GM12874 (cell line): ENCODE results near the gene MTG1.

Experiments
- TF ChIP-seq, protein P1 (sequence below): IDR thresholded peaks from 2 replicates; pipeline ENCODE4 v1.5.1; 2011; ENCODE audit warnings: low read depth, mild to moderate bottlenecking, control low read depth, low read length, moderate library complexity; ENCODE audit not compliant: insufficient read depth

MTG1 gene

DNA sequence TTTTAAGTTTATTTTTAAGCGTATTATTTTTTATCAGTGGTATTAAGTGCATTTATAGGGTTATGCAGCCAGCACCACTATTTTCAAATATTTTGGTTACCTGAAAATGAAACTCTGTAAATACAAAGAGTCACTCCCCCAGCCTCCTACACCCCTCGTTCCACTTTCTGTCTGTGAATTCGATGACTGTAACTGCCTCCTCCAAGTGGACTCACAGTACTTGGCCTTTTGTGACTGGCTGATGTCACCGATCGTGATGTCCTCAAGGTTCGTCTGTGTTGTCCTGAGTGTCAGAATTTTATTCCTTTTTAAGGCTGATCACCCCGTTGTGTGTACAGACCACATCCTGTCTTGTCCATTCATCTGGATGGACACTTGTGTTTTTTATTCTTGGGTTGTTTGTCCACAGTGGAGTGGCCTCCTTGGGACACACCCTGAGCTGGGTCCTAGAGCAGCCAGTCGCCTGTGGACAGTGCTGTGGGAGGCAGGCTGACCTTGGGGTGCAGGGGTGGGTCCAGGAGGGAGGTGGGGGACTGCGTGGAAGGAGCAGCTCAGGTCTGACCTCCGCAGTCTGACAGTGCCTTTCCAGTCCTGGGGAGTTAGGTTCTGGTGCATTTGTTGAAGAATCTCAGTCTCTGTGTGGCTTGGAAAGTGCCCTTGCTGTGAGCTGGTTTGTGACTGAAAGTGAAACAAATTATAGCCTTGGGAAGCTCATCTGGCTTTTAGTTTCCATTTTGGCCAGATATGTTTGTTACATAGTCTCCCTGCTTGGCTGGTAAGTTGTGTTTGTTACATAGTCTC is 6.9 kb downstream of the MTG1 start:
- TF ChIP-seq, protein P1, sequence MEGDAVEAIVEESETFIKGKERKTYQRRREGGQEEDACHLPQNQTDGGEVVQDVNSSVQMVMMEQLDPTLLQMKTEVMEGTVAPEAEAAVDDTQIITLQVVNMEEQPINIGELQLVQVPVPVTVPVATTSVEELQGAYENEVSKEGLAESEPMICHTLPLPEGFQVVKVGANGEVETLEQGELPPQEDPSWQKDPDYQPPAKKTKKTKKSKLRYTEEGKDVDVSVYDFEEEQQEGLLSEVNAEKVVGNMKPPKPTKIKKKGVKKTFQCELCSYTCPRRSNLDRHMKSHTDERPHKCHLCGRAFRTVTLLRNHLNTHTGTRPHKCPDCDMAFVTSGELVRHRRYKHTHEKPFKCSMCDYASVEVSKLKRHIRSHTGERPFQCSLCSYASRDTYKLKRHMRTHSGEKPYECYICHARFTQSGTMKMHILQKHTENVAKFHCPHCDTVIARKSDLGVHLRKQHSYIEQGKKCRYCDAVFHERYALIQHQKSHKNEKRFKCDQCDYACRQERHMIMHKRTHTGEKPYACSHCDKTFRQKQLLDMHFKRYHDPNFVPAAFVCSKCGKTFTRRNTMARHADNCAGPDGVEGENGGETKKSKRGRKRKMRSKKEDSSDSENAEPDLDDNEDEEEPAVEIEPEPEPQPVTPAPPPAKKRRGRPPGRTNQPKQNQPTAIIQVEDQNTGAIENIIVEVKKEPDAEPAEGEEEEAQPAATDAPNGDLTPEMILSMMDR = no peak

DNA sequence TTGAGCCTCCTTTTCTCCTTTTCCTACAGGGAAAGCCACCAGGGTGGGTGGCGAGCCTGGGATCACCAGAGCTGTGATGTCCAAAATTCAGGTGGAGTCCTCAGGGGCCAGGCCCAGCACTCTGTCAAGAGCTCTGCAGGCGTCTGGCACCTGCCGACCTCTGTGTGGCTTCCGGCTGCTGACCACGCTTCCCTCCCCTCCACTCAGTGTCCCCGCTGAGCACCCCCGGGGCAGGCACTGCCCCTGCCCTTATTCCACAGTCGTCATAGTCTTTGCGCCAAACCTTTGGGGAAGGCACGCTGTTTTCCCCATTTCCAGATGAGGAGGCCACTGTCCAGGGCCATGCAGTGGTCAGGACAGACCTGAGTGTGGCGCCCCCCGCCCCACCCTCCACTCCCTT is 7.5 kb downstream of the MTG1 start:
- TF ChIP-seq, protein P1 = no peak

DNA sequence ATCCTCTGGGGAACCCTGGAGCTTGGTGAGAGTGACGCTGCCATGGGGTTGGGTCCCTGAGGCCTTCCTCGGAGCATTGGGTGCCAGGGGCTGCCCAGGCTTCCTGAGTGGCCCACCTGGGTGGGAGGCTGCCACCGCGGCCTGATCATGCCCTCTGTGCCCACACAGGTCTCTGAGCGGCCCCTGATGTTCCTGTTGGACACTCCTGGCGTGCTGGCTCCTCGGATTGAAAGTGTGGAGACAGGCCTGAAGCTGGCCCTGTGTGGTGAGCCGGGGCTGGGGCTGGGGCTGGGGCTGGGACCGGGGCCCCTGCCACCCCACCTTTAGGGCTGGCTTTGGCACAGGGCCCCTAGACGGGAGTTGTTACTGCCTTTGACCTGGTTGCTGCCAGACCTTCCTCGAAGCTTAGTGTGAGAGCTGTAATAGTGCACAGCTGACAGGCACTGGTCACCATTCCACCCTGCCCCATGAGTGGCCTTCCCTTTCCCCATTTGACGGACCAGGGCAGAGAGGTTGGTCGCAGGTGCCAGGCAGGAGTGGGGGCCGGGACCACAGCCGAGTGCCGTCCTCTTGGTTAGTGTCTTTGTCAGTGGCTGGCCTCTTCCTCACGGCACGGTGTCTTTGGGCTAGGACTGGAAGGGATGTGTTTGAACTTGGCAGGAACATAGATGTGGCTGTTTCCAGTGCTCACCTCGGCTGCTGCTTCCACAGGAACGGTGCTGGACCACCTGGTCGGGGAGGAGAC is 8.2 kb downstream of the MTG1 start:
- TF ChIP-seq, protein P1 = no peak

DNA sequence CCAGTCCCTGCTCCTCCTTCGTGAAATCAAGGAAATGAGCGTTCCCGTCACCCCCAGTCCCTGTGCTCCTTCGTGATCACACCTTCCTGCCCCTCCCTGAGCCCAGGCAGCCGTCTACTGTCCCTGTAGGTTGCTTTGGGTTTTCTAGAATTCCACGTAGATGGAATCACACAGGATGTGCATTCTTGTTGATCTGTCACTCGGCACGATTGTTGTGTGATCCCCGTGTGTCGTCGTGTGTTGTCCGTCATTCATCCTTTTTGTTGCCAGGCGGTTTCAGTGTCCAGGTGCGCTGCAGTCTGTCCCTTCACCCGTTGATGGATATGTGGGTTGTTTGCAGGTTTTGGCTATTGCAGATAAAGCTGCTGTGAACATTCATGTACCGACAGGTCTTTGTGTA is 9.4 kb downstream of the MTG1 start:
- TF ChIP-seq, protein P1 = no peak

DNA sequence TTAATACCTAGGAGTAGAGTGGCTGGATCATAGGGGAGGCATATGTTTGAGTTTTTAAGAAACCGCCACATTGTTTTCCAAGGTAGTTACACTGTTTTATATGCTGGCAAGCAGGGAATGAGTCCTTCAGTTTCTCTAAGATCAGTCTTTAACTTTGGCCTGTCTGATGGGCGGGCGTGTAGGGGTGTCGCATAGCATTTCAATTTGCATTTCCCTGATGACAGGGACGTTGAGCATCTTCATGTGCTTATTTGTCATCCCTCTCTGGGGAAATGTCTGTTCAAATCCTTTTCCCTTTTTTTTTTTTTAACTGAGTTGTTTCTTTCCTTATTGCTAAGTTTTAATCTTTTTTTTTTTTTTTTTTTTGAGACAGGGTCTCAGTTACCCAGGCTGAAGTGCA is 9.8 kb downstream of the MTG1 start:
- TF ChIP-seq, protein P1 = no peak

DNA sequence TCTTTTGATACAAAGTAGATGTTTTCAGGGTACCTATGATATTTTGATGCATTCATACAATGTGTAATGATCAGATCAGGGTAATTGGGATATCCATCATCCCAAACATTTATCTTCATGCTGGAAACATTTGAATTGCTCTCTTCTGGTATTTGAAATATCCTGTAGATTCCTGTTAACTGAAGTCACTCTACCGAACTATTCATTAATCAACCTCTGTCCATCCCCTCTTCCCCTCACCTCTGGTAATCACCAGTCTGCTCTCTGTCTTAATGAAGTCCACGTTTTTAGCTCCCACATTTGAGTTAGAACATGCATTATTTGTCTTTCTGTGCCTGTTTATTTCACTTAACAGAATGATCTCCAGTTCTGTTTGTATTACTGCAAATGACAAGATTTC is 11.3 kb downstream of the MTG1 start:
- TF ChIP-seq, protein P1 = no peak

DNA sequence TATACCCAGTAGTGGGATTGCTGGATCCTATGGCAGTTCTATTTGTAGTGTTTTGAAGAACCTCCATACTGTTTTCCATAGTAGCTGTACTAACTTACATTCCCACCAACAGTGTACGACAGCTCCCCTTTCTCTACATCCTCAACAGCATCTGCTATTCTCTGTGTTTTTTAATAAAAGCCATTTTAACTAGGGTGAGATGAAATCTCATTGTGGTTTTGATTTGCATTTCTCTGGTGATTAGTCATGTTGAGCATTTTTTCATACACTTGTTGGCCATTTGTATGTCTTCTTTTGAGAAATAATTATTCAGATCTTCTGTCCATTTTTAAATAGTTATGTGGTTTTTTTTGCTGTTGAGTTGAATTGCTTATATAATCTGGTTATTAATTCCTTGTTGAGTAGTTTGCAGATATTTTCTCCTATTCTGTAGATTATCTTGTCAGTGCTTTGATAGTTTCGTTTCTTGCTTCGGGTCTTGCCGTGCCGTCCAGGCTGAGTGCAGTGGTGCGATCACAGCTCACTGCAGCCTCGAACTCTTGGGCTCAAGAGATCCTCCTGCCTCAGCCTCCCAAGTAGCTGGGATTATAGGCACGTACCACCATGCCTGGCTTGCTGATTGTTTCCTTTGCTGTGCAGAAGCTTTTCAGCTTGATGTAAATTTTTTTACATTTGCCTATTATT is 12.0 kb downstream of the MTG1 start:
- TF ChIP-seq, protein P1 = no peak
